ENCODE measurements around the gene ATP1B1.

The ATP1B1 gene

DNA sequence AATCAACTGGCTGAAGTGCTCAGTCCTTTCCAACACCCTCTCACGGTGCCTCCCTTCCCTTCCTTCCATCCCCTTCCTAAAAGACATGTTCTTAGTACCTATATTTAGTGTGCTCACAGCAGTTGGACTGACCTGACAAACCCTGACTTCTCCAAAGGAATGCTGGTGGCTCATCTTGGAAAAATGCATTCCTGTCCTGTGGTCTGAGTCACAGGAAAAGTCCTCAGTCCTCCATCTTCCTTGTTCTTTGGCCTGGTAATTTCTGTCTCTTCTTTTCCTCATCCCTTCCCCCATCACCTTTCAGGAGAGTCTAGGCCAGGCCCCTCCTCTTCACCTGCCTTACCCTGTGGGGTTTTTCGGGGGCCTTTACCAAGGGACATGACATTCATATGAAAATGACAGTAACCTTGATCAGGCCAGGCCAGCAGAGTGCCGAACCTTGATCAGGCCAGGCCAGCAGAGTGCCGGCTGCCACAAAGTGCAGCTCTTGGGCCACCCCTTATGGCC is 7.2 kb downstream of the ATP1B1 start:
- TF ChIP-seq POLR2AphosphoS5 (IDR thresholded peaks at IDR 0.05; ENCODE audit: low read depth, low read length) (no peak), SIN3A (IDR thresholded peaks at IDR 0.05; ENCODE audit: borderline replicate concordance, insufficient read depth, low read length) (no peak), TAF1 (IDR thresholded peaks at IDR 0.05; ENCODE audit: borderline replicate concordance, insufficient read depth, low read length) (no peak), FOXP2 (optimal IDR thresholded peaks at IDR 0.05; ENCODE audit: borderline replicate concordance, extremely low read depth, extremely low read length, insufficient read depth) (no peak)
- TF ChIP-seq, protein P1, sequence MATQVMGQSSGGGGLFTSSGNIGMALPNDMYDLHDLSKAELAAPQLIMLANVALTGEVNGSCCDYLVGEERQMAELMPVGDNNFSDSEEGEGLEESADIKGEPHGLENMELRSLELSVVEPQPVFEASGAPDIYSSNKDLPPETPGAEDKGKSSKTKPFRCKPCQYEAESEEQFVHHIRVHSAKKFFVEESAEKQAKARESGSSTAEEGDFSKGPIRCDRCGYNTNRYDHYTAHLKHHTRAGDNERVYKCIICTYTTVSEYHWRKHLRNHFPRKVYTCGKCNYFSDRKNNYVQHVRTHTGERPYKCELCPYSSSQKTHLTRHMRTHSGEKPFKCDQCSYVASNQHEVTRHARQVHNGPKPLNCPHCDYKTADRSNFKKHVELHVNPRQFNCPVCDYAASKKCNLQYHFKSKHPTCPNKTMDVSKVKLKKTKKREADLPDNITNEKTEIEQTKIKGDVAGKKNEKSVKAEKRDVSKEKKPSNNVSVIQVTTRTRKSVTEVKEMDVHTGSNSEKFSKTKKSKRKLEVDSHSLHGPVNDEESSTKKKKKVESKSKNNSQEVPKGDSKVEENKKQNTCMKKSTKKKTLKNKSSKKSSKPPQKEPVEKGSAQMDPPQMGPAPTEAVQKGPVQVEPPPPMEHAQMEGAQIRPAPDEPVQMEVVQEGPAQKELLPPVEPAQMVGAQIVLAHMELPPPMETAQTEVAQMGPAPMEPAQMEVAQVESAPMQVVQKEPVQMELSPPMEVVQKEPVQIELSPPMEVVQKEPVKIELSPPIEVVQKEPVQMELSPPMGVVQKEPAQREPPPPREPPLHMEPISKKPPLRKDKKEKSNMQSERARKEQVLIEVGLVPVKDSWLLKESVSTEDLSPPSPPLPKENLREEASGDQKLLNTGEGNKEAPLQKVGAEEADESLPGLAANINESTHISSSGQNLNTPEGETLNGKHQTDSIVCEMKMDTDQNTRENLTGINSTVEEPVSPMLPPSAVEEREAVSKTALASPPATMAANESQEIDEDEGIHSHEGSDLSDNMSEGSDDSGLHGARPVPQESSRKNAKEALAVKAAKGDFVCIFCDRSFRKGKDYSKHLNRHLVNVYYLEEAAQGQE (IDR thresholded peaks at IDR 0.05; ENCODE audit: insufficient read depth in 1 of 2, low read depth in 2 of 2, low read length in 2 of 2): no peak

DNA sequence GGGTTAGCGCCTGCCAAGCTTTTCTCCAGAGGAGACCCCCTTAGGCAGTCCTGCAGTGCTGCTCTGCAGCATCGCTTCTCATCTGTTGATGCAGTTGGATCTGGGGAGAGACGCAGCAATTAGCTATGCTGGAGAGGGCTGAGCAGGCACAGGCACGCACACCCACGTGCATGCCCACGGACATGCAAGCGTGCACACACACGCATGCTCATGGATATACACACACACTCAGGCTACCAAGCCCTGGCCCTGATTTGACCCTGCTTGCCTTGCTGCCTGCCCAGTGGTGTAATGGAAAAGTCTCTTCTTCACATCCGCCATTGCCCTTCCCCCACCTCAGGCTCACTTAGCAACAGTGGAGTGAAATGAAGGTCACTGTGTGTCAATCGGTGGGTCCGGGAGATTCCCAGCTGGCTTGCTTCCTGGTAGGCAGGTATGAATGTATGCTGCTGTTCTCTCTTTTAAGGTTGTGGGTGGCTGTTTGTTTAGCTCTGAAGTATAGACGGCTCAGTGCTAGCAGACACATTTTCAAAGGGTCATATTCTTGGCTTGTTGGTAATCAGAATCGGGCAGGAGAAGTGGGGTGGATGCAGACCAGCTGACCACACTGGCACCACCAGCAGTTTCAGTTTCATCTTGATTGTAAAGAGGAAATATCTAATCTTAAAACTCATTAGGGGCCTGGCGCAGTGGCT is 9.5 kb downstream of the ATP1B1 start:
- TF ChIP-seq POLR2AphosphoS5 (IDR thresholded peaks at IDR 0.05; ENCODE audit: low read depth, low read length): no peak
- TF ChIP-seq, protein P1 (IDR thresholded peaks at IDR 0.05; ENCODE audit: insufficient read depth in 1 of 2, low read depth in 2 of 2, low read length in 2 of 2): no peak

DNA sequence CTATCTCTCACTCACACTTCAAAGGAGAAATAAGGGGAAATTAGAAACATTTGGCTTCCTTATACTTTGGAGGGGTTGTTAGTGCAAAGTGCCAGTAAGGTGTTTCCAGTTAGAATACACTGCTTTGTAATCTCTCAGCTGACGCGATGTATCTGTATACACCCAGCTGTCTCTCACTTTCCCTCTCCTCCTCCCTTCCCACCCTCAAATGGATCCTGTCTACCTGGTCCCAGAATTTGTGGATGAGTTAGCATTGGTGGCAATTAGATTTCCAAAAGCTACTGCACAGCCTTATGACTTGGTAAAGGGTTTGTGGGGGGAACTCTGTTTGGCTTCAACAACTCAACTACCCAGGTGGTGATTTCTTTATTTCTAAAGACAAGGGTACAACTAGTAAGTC is 10.5 kb downstream of the ATP1B1 start:
- TF ChIP-seq, protein P1 (IDR thresholded peaks at IDR 0.05; ENCODE audit: insufficient read depth in 1 of 2, low read depth in 2 of 2, low read length in 2 of 2): no peak
- TF ChIP-seq TAF1 (IDR thresholded peaks at IDR 0.05; ENCODE audit: borderline replicate concordance, insufficient read depth, low read length) (no peak), FOXP2 (optimal IDR thresholded peaks at IDR 0.05; ENCODE audit: borderline replicate concordance, extremely low read depth, extremely low read length, insufficient read depth) (no peak), POLR2AphosphoS5 (IDR thresholded peaks at IDR 0.05; ENCODE audit: low read depth, low read length) (no peak), SIN3A (IDR thresholded peaks at IDR 0.05; ENCODE audit: borderline replicate concordance, insufficient read depth, low read length) (no peak)

DNA sequence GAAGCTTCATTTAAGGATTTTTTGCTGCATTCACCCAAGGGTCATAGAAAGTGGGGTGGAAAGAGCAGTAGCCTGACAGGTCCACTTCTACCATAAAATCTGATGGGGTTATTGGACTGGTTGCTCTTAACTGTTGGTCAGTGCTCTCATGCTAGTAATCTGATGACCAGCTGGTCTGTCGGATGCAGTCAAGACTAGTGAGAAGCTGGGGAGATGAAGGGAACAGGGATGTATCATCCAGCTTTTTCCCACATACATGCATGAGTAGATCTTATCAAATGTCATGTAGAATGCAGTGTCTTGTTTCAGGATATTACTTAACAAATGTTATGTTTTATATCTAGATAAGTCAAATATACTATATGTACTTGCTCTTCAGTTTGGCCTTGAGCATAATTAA is 11.1 kb downstream of the ATP1B1 start:
- TF ChIP-seq, protein P1 (IDR thresholded peaks at IDR 0.05; ENCODE audit: insufficient read depth in 1 of 2, low read depth in 2 of 2, low read length in 2 of 2): no peak
- no peak for TF ChIP-seq FOXP2 (optimal IDR thresholded peaks at IDR 0.05; ENCODE audit: borderline replicate concordance, extremely low read depth, extremely low read length, insufficient read depth)
- no peak for TF ChIP-seq SIN3A (IDR thresholded peaks at IDR 0.05; ENCODE audit: borderline replicate concordance, insufficient read depth, low read length)
- no peak for TF ChIP-seq POLR2AphosphoS5 (IDR thresholded peaks at IDR 0.05; ENCODE audit: low read depth, low read length)
- no peak for TF ChIP-seq TAF1 (IDR thresholded peaks at IDR 0.05; ENCODE audit: borderline replicate concordance, insufficient read depth, low read length)

DNA sequence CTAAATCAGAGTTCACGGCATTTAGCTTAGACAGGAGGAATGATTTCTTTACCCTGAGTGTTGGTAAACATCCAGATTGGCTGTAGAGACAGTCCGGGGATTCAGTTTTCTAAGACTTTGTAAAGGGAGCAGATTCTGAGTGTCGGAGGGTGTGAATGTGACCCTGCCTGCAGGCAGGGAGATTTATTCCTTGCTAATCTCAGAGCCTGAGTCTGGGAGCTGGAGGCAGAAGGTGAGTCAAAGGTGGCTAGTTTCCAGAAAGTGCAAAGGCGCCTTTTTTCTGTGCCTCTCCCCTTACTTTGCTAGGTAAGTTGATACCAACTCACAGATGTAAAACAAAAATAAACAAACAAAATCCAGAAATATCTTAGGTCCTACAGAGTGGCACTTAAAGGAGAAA is 11.7 kb downstream of the ATP1B1 start:
- TF ChIP-seq TAF1 (IDR thresholded peaks at IDR 0.05; ENCODE audit: borderline replicate concordance, insufficient read depth, low read length) (no peak), SIN3A (IDR thresholded peaks at IDR 0.05; ENCODE audit: borderline replicate concordance, insufficient read depth, low read length) (no peak), FOXP2 (optimal IDR thresholded peaks at IDR 0.05; ENCODE audit: borderline replicate concordance, extremely low read depth, extremely low read length, insufficient read depth) (no peak), POLR2AphosphoS5 (IDR thresholded peaks at IDR 0.05; ENCODE audit: low read depth, low read length) (no peak)
- TF ChIP-seq, protein P1 (IDR thresholded peaks at IDR 0.05; ENCODE audit: insufficient read depth in 1 of 2, low read depth in 2 of 2, low read length in 2 of 2): no peak

Data from PFSK-1 (cell line).